Activated naive CD4-positive, alpha-beta T cell treated with anti-CD3 and anti-CD28 coated beads, Interleukin-2, amount 50 U/mL, for 24 hours (primary cell): Measurements from ENCODE around the gene RBMXL3.
"Not testable (repeated sequence)": the region's sequence is repeated elsewhere in the genome, so short reads cannot be mapped to it uniquely, and the experiment has no call there.

Source experiments
- H3K27ac Mint-ChIP-seq: one replicate; pipeline ENCODE4 v1.8.0; 2021; ENCODE audit warnings: mild to moderate bottlenecking, mixed read lengths
- H3K27me3 Mint-ChIP-seq: one replicate; pipeline ENCODE4 v1.8.0; 2021; ENCODE audit warnings: mixed read lengths
- H3K36me3 Mint-ChIP-seq: one replicate; pipeline ENCODE4 v1.8.0; 2021; ENCODE audit warnings: mixed read lengths
- H3K4me1 Mint-ChIP-seq: one replicate; pipeline ENCODE4 v1.8.0; 2021; ENCODE audit warnings: mixed read lengths
- H3K4me3 Mint-ChIP-seq: one replicate; pipeline ENCODE4 v1.8.0; 2021; ENCODE audit warnings: mild to moderate bottlenecking, mixed read lengths
- H3K9me3 Mint-ChIP-seq: one replicate; pipeline ENCODE4 v1.8.0; 2021; ENCODE audit warnings: mixed read lengths

RBMXL3 gene

GRCh38 chrX:115214605-115215004 is 25.4 kb downstream of the RBMXL3 start:
- no peaks in the 10 kb centered on the region for H3K36me3 Mint-ChIP-seq

GRCh38 chrX:115217346-115217745 is 28.1 kb downstream of the RBMXL3 start:
- H3K27me3 Mint-ChIP-seq, H3K4me3 Mint-ChIP-seq, H3K36me3 Mint-ChIP-seq, H3K4me1 Mint-ChIP-seq, H3K27ac Mint-ChIP-seq, H3K9me3 Mint-ChIP-seq: not testable (repeated sequence)

More at GRCh38 chrX:115214605-115215004, 25.4 kb downstream of the RBMXL3 start:
- Mint-ChIP-seq H3K4me1 (no peaks in the 10 kb centered on the region), H3K4me3 (no peak overlapping the region), H3K9me3 (no peaks in the 10 kb centered on the region), H3K27ac (no peak overlapping the region), H3K27me3 (no peaks in the 10 kb centered on the region)

GRCh38 chrX:115226929-115227328 is 37.7 kb downstream of the RBMXL3 start:
- no peaks in the 10 kb centered on the region for H3K4me1 Mint-ChIP-seq
- H3K4me3 Mint-ChIP-seq: no peak overlapping the region
- H3K36me3 Mint-ChIP-seq: no peaks in the 10 kb centered on the region
- H3K27me3 Mint-ChIP-seq: peaks cover 2% of the 10 kb centered on the region
- H3K9me3 Mint-ChIP-seq: no peaks in the 10 kb centered on the region
- H3K27ac Mint-ChIP-seq: no peak overlapping the region

GRCh38 chrX:115229337-115230003 is 40.3 kb downstream of the RBMXL3 start:
- H3K9me3 Mint-ChIP-seq: no peaks in the 10 kb centered on the region
- no peaks in the 10 kb centered on the region for H3K4me1 Mint-ChIP-seq
- no peak overlapping the region for H3K27ac Mint-ChIP-seq
- H3K4me3 Mint-ChIP-seq: no peak overlapping the region
- peaks cover 10% of the 10 kb centered on the region for H3K27me3 Mint-ChIP-seq
- H3K36me3 Mint-ChIP-seq: no peaks in the 10 kb centered on the region

- no peaks in the 10 kb centered on the region for H3K4me1 Mint-ChIP-seq
- H3K27ac Mint-ChIP-seq: no peak overlapping the region
- H3K27me3 Mint-ChIP-seq: peaks cover 16% of the 10 kb centered on the region
- no peak overlapping the region for H3K4me3 Mint-ChIP-seq
- H3K36me3 Mint-ChIP-seq: no peaks in the 10 kb centered on the region
- no peaks in the 10 kb centered on the region for H3K9me3 Mint-ChIP-seq
Measured at GRCh38 chrX:115232933-115233496, 43.8 kb downstream of the RBMXL3 start.

GRCh38 chrX:115233497-115234455 is 44.6 kb downstream of the RBMXL3 start, which contains the start of gene LRCH2:
LRCH2 (minus strand) TSS chrX:115234096; CDS start chrX:115234041, 55 bp downstream.
- Mint-ChIP-seq H3K36me3 (no peaks in the 10 kb centered on the region), H3K4me3 (no peak within 1 kb of the TSS), H3K4me1 (no peaks in the 10 kb centered on the region), H3K27ac (no peak within 1 kb of the TSS), H3K9me3 (no peaks in the 10 kb centered on the region), H3K27me3 (peaks cover 16% of the 10 kb centered on the region)

- no peaks in the 10 kb centered on the region for H3K36me3 Mint-ChIP-seq
- H3K27ac Mint-ChIP-seq: no peak overlapping the region
- H3K27me3 Mint-ChIP-seq: peaks cover 16% of the 10 kb centered on the region
- no peaks in the 10 kb centered on the region for H3K4me1 Mint-ChIP-seq
- no peak overlapping the region for H3K4me3 Mint-ChIP-seq
- H3K9me3 Mint-ChIP-seq: no peaks in the 10 kb centered on the region
Measured at GRCh38 chrX:115234461-115234860, 45.3 kb downstream of the RBMXL3 start.

- Mint-ChIP-seq H3K36me3 (no peaks in the 10 kb centered on the region), H3K27ac (no peak overlapping the region), H3K27me3 (peaks cover 15% of the 10 kb centered on the region), H3K4me3 (no peak overlapping the region), H3K4me1 (no peaks in the 10 kb centered on the region), H3K9me3 (no peaks in the 10 kb centered on the region)
Measured at GRCh38 chrX:115236560-115236959, 47.4 kb downstream of the RBMXL3 start.

- H3K4me1 Mint-ChIP-seq: no peaks in the 10 kb centered on the region
- H3K27ac Mint-ChIP-seq: no peak overlapping the region
- no peaks in the 10 kb centered on the region for H3K36me3 Mint-ChIP-seq
- H3K9me3 Mint-ChIP-seq: no peaks in the 10 kb centered on the region
- H3K27me3 Mint-ChIP-seq: peaks cover 15% of the 10 kb centered on the region
- no peak overlapping the region for H3K4me3 Mint-ChIP-seq
Measured at GRCh38 chrX:115237056-115237455, 47.8 kb downstream of the RBMXL3 start.
